ENCODE results near the gene CACNA1B. TPM values are rescaled to one million over a fixed set of nuclear protein-coding genes. Genes with fewer than 3 reads are reported as not detected.

The CACNA1B gene
- total and polyA plus RNA-seq, 8 donors, result 0.03 to 2.2 (median 0.51) TPM; not detected in 2

- intact Hi-C loops (cut with DNase I; ENCODE audit: low total_unique reads), result no loop called here
- WGBS, 5 donors, result 75 to 82% (median 76%) methylated on average over 10 of the region's 10 CpGs
- Histone ChIP-seq H3K4me3 (no peak overlapping the region), H3K9me3 (no peaks in the 10 kb centered on the region), H3K36me3 (no peaks in the 10 kb centered on the region), H3K27me3 (peaks cover 0 to 64% (median 6%) of the 10 kb centered on the region in 3 donors), H3K4me1 (no peaks in the 10 kb centered on the region), H3K27ac (no peak overlapping the region)
- DNase-seq, result no peak
- TF ChIP-seq EP300 (IDR thresholded peaks at IDR 0.05) (no peak), POLR2A (IDR thresholded peaks at IDR 0.05) (no peak)
Measured at GRCh38 chr9:137987244-137988030, 109.9 kb downstream of the CACNA1B start.

- Histone ChIP-seq H3K27ac (no peak overlapping the region), H3K4me3 (no peak overlapping the region), H3K4me1 (no peaks in the 10 kb centered on the region), H3K9me3 (no peaks in the 10 kb centered on the region), H3K36me3 (no peaks in the 10 kb centered on the region), H3K27me3 (peaks cover 0 to 64% (median 6%) of the 10 kb centered on the region in 3 donors)
- DNase-seq, result peak in 1 of 2 donors; percentile 24
- 64 to 73% (median 70%) methylated on average over 8 of the region's 8 CpGs for WGBS, 5 donors
- intact Hi-C loops (cut with DNase I; ENCODE audit: low total_unique reads), result no loop called here
- TF ChIP-seq POLR2A (IDR thresholded peaks at IDR 0.05), result no peak
Measured at GRCh38 chr9:137988051-137988450, 110.5 kb downstream of the CACNA1B start.

- WGBS, 5 donors, result 69 to 94% (median 86%) methylated on average over 1 of the region's 1 CpG
- Histone ChIP-seq H3K36me3 (no peaks in the 10 kb centered on the region), H3K27me3 (peaks cover 0 to 64% (median 6%) of the 10 kb centered on the region in 3 donors), H3K4me1 (no peaks in the 10 kb centered on the region), H3K9me3 (no peaks in the 10 kb centered on the region), H3K27ac (no peak overlapping the region), H3K4me3 (no peak overlapping the region)
- TF ChIP-seq POLR2AphosphoS5 (IDR thresholded peaks at IDR 0.05) (no peak), EP300 (IDR thresholded peaks at IDR 0.05) (no peak), CTCF (IDR thresholded peaks at IDR 0.05) (no peak), POLR2A (IDR thresholded peaks at IDR 0.05) (no peak)
- DNase-seq, result peak in 1 of 2 donors; percentile 9
- intact Hi-C loops (cut with DNase I; ENCODE audit: low total_unique reads), result no loop called here
Measured at GRCh38 chr9:137988701-137989100, 111.1 kb downstream of the CACNA1B start.

GRCh38 chr9:137989156-137989555 is 111.6 kb downstream of the CACNA1B start:
- peak in 1 of 2 donors; percentile 11 for DNase-seq
- H3K4me1 ChIP-seq, result no peaks in the 10 kb centered on the region
- H3K4me3 ChIP-seq, result no peak overlapping the region
- H3K9me3 ChIP-seq, result no peaks in the 10 kb centered on the region
- intact Hi-C loops (cut with DNase I; ENCODE audit: low total_unique reads), result no loop called here
- no peak overlapping the region for H3K27ac ChIP-seq
- peaks cover 0 to 66% (median 4%) of the 10 kb centered on the region in 3 donors for H3K27me3 ChIP-seq
- WGBS, 5 donors, result 86 to 89% (median 88%) methylated on average over 7 of the region's 7 CpGs
- TF ChIP-seq CTCF (IDR thresholded peaks at IDR 0.05), result no peak
- no peak for TF ChIP-seq POLR2A (IDR thresholded peaks at IDR 0.05)
- TF ChIP-seq EP300 (IDR thresholded peaks at IDR 0.05), result no peak
- no peak for TF ChIP-seq POLR2AphosphoS5 (IDR thresholded peaks at IDR 0.05)
- no peaks in the 10 kb centered on the region for H3K36me3 ChIP-seq

- Histone ChIP-seq H3K9me3 (no peaks in the 10 kb centered on the region), H3K27ac (no peak overlapping the region), H3K36me3 (no peaks in the 10 kb centered on the region), H3K27me3 (peaks cover 0 to 58% (median 0%) of the 10 kb centered on the region in 3 donors), H3K4me3 (no peak overlapping the region), H3K4me1 (no peaks in the 10 kb centered on the region)
- TF ChIP-seq POLR2A (IDR thresholded peaks at IDR 0.05) (no peak), POLR2AphosphoS5 (IDR thresholded peaks at IDR 0.05) (no peak), CTCF (IDR thresholded peaks at IDR 0.05) (no peak), EP300 (IDR thresholded peaks at IDR 0.05) (no peak)
- intact Hi-C loops (cut with DNase I; ENCODE audit: low total_unique reads), result no loop called here
- peak in 1 of 2 donors; percentile 13 for DNase-seq
- 80 to 88% (median 86%) methylated on average over 5 to 8 of the region's 8 CpGs for whole genome bisulfite sequencing, 5 donors
Measured at GRCh38 chr9:137989999-137990715, 112.6 kb downstream of the CACNA1B start.
